ENCODE results near the gene SLC2A1.

Gene SLC2A1

GRCh38 chr1:42981255-42981805 lies 22.7 kb upstream of the SLC2A1 start:
- in situ Hi-C loops (cut with HindIII; ENCODE audit: low sequenced_read_pairs), result no loop called here

- in situ Hi-C loops (cut with HindIII; ENCODE audit: low sequenced_read_pairs), result no loop called here
Measured at GRCh38 chr1:42979896-42980800, 21.5 kb upstream of the SLC2A1 start.

GRCh38 chr1:42979036-42979430 lies 20.4 kb upstream of the SLC2A1 start:
- in situ Hi-C loops (cut with HindIII; ENCODE audit: low sequenced_read_pairs), result no loop called here

- in situ Hi-C loops (cut with HindIII; ENCODE audit: low sequenced_read_pairs), result no loop called here
Measured at GRCh38 chr1:42978317-42979035, 19.8 kb upstream of the SLC2A1 start.

- in situ Hi-C loops (cut with HindIII; ENCODE audit: low sequenced_read_pairs), result no loop called here
Measured at GRCh38 chr1:42977653-42978052, 19.0 kb upstream of the SLC2A1 start.

GRCh38 chr1:42975561-42976225 lies 17.0 kb upstream of the SLC2A1 start:
- in situ Hi-C loops (cut with HindIII; ENCODE audit: low sequenced_read_pairs), result no loop called here

- in situ Hi-C loops (cut with HindIII; ENCODE audit: low sequenced_read_pairs), result loop anchor here (5.0 kb wide), 1 partner anchor 82 kb away; no protein-coding TSS in a partner anchor
Measured at GRCh38 chr1:42974767-42975437, 16.2 kb upstream of the SLC2A1 start.

DNA sequence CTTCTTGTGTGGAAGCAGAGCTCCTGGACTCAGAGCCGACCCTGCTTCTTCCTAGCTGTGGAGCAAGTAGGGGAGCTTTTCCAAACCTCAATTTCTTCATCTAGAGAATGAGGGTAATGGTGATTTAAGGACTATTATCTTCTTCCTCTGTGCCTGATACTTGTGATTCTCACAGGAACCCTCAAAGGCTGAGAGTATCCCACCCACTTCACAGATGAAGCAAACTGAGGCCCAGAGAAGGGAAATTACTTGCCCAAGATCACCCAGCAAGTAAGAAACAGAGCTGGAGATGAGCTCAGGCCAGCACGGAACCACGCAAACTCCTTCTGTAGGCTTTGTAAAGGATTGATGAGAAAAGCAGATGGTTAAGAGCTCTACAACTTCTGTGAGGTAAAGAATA lies 15.1 kb upstream of the SLC2A1 start:
- in situ Hi-C loops (cut with HindIII; ENCODE audit: low sequenced_read_pairs), result loop anchor here (5.0 kb wide), 1 partner anchor 84 kb away; no protein-coding TSS in a partner anchor

DNA sequence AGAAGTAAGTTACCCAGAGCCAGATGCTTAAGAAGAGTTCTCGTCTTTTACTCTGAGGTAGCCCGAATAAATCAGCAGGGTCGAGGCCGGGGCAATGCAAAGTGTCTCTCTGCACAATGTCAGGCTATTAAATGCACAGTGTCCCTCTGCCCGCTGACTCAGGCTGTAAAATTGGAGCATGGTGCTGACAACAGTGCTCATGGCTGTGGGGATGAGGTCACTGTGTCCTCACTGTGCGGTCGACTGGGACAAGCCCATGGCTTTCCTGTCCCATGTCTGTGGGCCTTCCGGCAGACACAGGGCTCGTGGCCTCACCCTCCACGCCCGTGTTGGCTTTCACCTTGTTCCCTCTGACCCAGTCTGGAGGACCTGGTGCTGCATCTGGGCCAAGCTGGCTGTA lies 14.6 kb upstream of the SLC2A1 start:
- in situ Hi-C loops (cut with HindIII; ENCODE audit: low sequenced_read_pairs), result loop anchor here (5.0 kb wide), 1 partner anchor 84 kb away; no protein-coding TSS in a partner anchor

GRCh38 chr1:42971841-42972291 lies 13.2 kb upstream of the SLC2A1 start:
- in situ Hi-C loops (cut with HindIII; ENCODE audit: low sequenced_read_pairs), result loop anchor here (5.0 kb wide), 1 partner anchor 85 kb away; no protein-coding TSS in a partner anchor

GRCh38 chr1:42970143-42970542 lies 11.5 kb upstream of the SLC2A1 start:
- in situ Hi-C loops (cut with HindIII; ENCODE audit: low sequenced_read_pairs), result loop anchor here (5.0 kb wide), 1 partner anchor 87 kb away; no protein-coding TSS in a partner anchor

- in situ Hi-C loops (cut with HindIII; ENCODE audit: low sequenced_read_pairs), result no loop called here
Measured at GRCh38 chr1:42968654-42969053, 10.0 kb upstream of the SLC2A1 start.

DNA sequence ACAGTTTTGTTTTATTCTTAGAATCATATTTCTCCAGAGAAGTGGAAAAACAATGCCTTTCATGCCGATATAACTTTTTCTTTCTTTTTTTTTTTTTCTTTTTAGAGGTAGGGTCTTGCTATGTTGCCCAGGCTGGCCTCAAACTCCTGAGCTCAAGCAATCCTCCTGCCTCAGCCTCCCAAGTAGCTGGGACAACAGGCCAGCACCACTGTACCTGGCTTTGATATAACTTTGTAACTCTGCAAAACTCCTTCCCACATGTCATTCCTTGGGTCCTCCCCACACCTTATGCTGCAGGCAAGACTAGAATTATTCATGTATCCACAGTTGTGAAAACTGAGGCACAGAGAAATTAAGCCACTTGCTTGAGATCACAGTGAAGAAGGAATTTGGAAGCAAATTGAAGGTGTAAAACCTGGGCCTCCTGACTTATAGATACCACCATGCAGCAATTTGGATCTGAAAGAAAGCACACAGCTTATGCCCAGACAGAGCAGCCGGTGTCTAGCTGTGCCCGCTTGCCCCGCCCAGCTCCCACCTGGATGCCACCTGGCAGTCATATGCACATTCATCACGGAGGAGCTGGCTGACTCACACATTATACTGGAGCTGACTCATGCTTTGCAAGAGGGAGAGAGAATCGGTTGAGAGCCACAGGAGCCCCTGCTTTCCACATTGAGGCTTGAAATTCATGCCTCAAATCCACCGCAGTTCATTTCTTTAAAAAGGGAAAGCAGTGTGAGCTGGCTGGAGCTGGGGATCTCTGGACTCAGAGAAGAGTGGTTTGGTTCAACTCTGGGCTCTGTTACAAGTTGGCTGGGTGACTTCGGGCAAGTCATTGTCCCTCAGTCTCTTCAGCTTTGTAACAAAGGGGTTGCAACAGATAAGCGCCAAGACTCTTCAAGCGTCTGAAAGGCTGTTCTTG lies 8.3 kb upstream of the SLC2A1 start:
- in situ Hi-C loops (cut with HindIII; ENCODE audit: low sequenced_read_pairs), result no loop called here

- in situ Hi-C loops (cut with HindIII; ENCODE audit: low sequenced_read_pairs), result no loop called here
Measured at GRCh38 chr1:42965378-42965777, 6.7 kb upstream of the SLC2A1 start.

DNA sequence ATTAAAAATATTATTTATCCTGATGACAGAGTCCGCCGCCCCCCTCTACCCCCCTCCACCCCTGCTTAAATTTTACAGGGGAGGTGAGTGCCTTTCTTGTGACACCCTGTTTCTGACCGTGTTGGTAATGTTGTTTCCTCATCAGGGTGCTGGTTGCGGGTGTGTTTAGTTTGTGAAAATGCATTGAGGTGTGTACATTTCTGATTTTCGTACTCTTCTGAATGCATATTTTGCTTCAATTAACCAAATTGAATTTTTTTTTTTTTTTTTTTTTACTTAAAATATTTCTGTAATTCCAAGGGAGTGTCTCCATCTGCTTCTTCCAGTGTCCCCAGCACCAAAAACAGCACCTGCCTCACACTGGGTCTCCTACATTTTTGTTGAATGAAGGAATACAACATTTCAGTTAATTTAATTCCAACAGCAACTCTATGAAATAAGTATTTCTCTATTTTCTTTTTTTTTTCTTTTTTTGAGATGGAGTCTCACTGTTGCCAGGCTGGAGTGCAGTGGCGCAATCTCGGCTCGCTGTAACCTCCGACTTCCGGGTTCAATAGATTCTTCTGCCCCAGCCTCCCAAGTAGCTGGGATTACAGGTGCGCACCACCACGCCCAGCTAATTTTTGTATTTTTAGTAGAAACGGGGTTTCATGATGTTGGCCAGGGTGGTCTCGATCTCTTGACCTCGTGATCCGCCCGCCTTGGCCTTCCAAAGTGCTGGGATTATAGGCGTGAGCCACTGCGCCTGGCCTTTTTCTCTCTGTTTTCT lies 5.6 kb upstream of the SLC2A1 start:
- in situ Hi-C loops (cut with HindIII; ENCODE audit: low sequenced_read_pairs), result no loop called here

GRCh38 chr1:42963378-42964043 lies 4.8 kb upstream of the SLC2A1 start:
- in situ Hi-C loops (cut with HindIII; ENCODE audit: low sequenced_read_pairs), result no loop called here

DNA sequence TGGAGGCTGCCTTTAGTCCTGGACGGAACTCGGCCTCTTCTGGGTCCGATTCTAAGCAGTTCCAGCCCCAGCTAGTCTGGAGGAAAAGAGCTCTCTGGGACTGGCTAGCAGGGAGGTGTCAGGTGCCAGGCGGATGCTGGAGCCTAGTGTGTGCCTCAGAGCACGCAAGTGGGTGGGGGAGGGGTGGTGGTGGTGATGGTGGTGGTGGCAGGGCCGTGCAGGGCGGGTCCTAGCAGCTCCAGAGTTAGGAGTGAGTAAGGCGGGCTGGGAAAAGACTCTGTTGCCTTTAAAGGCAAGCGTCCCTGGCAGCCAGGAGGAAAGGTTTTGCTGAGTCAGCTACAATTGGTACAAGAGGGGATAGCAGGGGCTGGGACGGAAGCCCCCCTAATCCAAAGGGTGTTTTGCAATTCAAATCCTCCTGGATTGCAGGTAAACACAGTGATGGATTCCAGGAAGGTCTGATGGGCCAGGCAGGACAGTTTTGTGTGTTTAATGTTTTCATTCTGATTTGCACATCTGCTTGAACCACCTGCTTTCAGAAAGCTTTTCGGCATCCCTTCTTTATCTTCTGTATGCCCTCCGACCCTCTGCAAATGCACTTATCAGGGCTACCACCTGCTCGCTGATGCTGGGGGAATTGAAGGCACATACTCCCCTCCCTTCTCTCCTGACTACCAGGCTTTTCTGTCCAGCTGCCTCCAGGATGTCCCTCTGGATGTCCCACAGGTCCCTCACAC lies 4.1 kb upstream of the SLC2A1 start:
- in situ Hi-C loops (cut with HindIII; ENCODE audit: low sequenced_read_pairs), result no loop called here

All from endothelial cell of hepatic sinusoid (primary cell).